LoVo (cell line): Measurements from ENCODE around the gene LRRTM1.

Source experiments
- DNase-seq: peaks from one replicate; pipeline ENCODE4 v3.0.0-alpha.2; 2016; ENCODE audit warnings: low spot score

LRRTM1 gene

GRCh38 chr2:80302314-80303005, 2.1 kb downstream of the LRRTM1 start:
- DNase-seq, result no peak

GRCh38 chr2:80302001-80302313, 2.6 kb downstream of the LRRTM1 start:
- DNase-seq, result no peak

GRCh38 chr2:80300954-80301353, 3.6 kb downstream of the LRRTM1 start:
- DNase-seq, result no peak

- DNase-seq, result no peak
These were observed 4.2 kb downstream of the LRRTM1 start for GRCh38 chr2:80300346-80300745.

GRCh38 chr2:80299661-80300060, 4.9 kb downstream of the LRRTM1 start:
- no peak for DNase-seq

- DNase-seq, result no peak
These were observed 5.6 kb downstream of the LRRTM1 start for GRCh38 chr2:80298954-80299353.

GRCh38 chr2:80293039-80293438, 11.5 kb downstream of the LRRTM1 start:
- DNase-seq, result no peak

GRCh38 chr2:80292474-80292873, 12.1 kb downstream of the LRRTM1 start:
- no peak for DNase-seq

- DNase-seq, result no peak
These were observed 12.9 kb downstream of the LRRTM1 start for GRCh38 chr2:80291656-80292055.

GRCh38 chr2:80288576-80288975, 16.0 kb downstream of the LRRTM1 start:
- DNase-seq, result no peak

- no peak for DNase-seq
These were observed 23.5 kb downstream of the LRRTM1 start for GRCh38 chr2:80281049-80281448.

GRCh38 chr2:80280598-80280997, 24.0 kb downstream of the LRRTM1 start:
- DNase-seq, result no peak

GRCh38 chr2:80269806-80270205, 34.7 kb downstream of the LRRTM1 start:
- DNase-seq, result no peak

- no peak for DNase-seq
These were observed 38.3 kb downstream of the LRRTM1 start for GRCh38 chr2:80266231-80266630.

GRCh38 chr2:80259292-80259691, 45.3 kb downstream of the LRRTM1 start:
- no peak for DNase-seq

- DNase-seq, result no peak
These were observed 45.8 kb downstream of the LRRTM1 start for GRCh38 chr2:80258793-80259192.

- DNase-seq, result no peak
These were observed 46.2 kb downstream of the LRRTM1 start for GRCh38 chr2:80258341-80258740.

GRCh38 chr2:80257450-80257849, 47.1 kb downstream of the LRRTM1 start:
- DNase-seq, result no peak

- DNase-seq, result no peak
These were observed 47.8 kb downstream of the LRRTM1 start for GRCh38 chr2:80256782-80257167.

- DNase-seq, result peak; percentile 2
These were observed 48.4 kb downstream of the LRRTM1 start for GRCh38 chr2:80255918-80256781.

- DNase-seq, result no peak
These were observed 52.1 kb downstream of the LRRTM1 start for GRCh38 chr2:80252294-80252986.
